ENCODE results near the gene PDS5B.
"Not testable (repeated sequence)": the region's sequence is repeated elsewhere in the genome, so short reads cannot be mapped to it uniquely, and the experiment has no call there.

DNA sequence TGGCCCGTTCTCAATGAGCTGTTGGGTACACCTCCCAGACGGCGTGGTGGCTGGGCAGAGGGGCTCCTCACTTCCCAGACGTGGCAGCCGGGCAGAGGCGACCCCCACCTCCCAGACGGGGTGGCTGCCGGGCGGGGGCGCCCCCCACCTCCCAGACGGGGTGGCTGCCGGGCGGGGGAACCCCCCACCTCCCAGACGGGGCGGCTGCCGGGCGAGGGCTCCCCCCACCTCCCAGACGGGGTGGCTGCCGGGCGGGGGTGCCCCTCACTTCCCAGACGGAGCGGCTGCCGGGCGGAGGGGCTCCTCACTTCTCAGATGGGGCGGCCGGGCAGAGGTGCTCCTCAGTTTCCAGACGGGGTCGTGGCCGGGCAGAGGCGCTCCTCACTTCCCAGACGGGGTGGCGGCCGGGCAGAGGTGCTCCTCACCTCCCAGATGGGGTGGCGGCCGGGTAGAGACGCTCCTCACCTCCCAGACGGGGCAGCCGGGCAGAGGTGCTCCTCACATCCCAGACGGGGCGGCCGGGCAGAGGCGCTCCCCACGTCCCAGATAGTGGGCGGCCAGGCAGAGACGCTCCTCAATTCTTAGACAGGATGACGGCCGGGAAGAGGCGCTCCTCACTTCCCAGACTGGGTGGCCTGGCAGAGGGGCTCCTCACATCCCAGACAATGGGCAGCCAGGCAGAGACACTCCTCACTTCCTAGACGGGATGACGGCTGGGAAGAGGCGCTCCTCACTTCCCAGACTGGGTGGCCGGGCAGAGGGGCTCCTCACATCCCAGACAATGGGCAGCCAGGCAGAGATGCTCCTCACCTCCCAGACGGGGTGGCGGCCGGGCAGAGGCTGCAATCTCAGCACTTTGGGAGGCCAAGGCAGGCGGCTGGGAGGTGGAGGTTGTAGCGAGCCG is 135.1 kb downstream of the PDS5B start:
- TF ChIP-seq, protein P1, sequence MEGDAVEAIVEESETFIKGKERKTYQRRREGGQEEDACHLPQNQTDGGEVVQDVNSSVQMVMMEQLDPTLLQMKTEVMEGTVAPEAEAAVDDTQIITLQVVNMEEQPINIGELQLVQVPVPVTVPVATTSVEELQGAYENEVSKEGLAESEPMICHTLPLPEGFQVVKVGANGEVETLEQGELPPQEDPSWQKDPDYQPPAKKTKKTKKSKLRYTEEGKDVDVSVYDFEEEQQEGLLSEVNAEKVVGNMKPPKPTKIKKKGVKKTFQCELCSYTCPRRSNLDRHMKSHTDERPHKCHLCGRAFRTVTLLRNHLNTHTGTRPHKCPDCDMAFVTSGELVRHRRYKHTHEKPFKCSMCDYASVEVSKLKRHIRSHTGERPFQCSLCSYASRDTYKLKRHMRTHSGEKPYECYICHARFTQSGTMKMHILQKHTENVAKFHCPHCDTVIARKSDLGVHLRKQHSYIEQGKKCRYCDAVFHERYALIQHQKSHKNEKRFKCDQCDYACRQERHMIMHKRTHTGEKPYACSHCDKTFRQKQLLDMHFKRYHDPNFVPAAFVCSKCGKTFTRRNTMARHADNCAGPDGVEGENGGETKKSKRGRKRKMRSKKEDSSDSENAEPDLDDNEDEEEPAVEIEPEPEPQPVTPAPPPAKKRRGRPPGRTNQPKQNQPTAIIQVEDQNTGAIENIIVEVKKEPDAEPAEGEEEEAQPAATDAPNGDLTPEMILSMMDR (IDR thresholded peaks at IDR 0.05; ENCODE audit: low read depth, low read length, missing input control): not testable (repeated sequence)
- TF ChIP-seq TAF1 (conservative IDR thresholded peaks at IDR 0.05); GABPA (IDR thresholded peaks at IDR 0.05 in 1 of 2, conservative IDR thresholded peaks at IDR 0.05 in 1 of 2); YY1 (IDR thresholded peaks at IDR 0.05); SP1 (IDR thresholded peaks at IDR 0.05); JUND (IDR thresholded peaks at IDR 0.05); ATF3 (IDR thresholded peaks at IDR 0.05); RXRA (IDR thresholded peaks at IDR 0.05); MAX (IDR thresholded peaks at IDR 0.05); NR2F2 (IDR thresholded peaks at IDR 0.05); RAD21 (IDR thresholded peaks at IDR 0.05): not testable (repeated sequence)
- TF ChIP-seq, protein P2, sequence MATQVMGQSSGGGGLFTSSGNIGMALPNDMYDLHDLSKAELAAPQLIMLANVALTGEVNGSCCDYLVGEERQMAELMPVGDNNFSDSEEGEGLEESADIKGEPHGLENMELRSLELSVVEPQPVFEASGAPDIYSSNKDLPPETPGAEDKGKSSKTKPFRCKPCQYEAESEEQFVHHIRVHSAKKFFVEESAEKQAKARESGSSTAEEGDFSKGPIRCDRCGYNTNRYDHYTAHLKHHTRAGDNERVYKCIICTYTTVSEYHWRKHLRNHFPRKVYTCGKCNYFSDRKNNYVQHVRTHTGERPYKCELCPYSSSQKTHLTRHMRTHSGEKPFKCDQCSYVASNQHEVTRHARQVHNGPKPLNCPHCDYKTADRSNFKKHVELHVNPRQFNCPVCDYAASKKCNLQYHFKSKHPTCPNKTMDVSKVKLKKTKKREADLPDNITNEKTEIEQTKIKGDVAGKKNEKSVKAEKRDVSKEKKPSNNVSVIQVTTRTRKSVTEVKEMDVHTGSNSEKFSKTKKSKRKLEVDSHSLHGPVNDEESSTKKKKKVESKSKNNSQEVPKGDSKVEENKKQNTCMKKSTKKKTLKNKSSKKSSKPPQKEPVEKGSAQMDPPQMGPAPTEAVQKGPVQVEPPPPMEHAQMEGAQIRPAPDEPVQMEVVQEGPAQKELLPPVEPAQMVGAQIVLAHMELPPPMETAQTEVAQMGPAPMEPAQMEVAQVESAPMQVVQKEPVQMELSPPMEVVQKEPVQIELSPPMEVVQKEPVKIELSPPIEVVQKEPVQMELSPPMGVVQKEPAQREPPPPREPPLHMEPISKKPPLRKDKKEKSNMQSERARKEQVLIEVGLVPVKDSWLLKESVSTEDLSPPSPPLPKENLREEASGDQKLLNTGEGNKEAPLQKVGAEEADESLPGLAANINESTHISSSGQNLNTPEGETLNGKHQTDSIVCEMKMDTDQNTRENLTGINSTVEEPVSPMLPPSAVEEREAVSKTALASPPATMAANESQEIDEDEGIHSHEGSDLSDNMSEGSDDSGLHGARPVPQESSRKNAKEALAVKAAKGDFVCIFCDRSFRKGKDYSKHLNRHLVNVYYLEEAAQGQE (IDR thresholded peaks at IDR 0.05): not testable (repeated sequence)
- TF ChIP-seq, protein P3, sequence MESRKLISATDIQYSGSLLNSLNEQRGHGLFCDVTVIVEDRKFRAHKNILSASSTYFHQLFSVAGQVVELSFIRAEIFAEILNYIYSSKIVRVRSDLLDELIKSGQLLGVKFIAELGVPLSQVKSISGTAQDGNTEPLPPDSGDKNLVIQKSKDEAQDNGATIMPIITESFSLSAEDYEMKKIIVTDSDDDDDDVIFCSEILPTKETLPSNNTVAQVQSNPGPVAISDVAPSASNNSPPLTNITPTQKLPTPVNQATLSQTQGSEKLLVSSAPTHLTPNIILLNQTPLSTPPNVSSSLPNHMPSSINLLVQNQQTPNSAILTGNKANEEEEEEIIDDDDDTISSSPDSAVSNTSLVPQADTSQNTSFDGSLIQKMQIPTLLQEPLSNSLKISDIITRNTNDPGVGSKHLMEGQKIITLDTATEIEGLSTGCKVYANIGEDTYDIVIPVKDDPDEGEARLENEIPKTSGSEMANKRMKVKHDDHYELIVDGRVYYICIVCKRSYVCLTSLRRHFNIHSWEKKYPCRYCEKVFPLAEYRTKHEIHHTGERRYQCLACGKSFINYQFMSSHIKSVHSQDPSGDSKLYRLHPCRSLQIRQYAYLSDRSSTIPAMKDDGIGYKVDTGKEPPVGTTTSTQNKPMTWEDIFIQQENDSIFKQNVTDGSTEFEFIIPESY (IDR thresholded peaks at IDR 0.05): not testable (repeated sequence)

Measured in liver (tissue), 3 donors.